Vagina (tissue), 2 donors: Measurements from ENCODE around the gene ZMYND8. TPM values are rescaled to one million over a fixed set of nuclear protein-coding genes. Genes with fewer than 3 reads are reported as not detected.
A peak's percentile ranks its signal among the peaks of the same experiment; 100 is the strongest.

ENCODE experiments used
- DNase-seq, 2 donors: peaks; one replicate each; pipeline ENCODE4 v3.0.0-alpha.2; 2017; ENCODE audit errors: extremely low spot score in 2 of 2
- H3K27ac ChIP-seq: fragments of 200-600 bp; sonication (generic); one replicate; pipeline ENCODE4 v1.5.1; 2019
- H3K27me3 ChIP-seq: fragments of 200-600 bp; sonication (generic); one replicate; pipeline ENCODE4 v1.5.1; 2019
- H3K36me3 ChIP-seq, 2 donors: fragments of 200-600 bp; sonication (generic); one replicate each; pipeline ENCODE4 v1.5.1; 2017 to 2019
- H3K4me1 ChIP-seq: fragments of 200-600 bp; sonication (generic); one replicate; pipeline ENCODE4 v1.5.1; 2019
- H3K4me3 ChIP-seq, 2 donors: fragments of 200-600 bp; sonication (generic); 1 replicate in 1 of 2; 2 replicates in 1 of 2; pipeline ENCODE4 v1.5.1; 2016 to 2019
- H3K9me3 ChIP-seq: fragments of 200-600 bp; sonication (generic); one replicate; pipeline ENCODE4 v1.5.1; 2019
- POLR2A ChIP-seq, 2 donors: fragments of 450-650 bp; IDR thresholded peaks; one replicate each; pipeline ENCODE4 v1.6.1; 2017; ENCODE audit warnings: antibody characterized with exemption in 2 of 2, mild to moderate bottlenecking in 2 of 2, moderate library complexity in 2 of 2
- POLR2AphosphoS5 ChIP-seq, 2 donors: sonication (generic); formaldehyde crosslinking; IDR thresholded peaks; one replicate each; pipeline ENCODE4 v1.9.0; 2017; ENCODE audit warnings: antibody characterized with exemption in 2 of 2, mild to moderate bottlenecking in 2 of 2, low read depth in 1 of 2; ENCODE audit not compliant: insufficient read depth in 1 of 2
- intact Hi-C: fragments of 100-400 bp; cut with DNase I; formaldehyde crosslinking; loops from one replicate; pipeline ENCODE4 v1.15.1; 2023
- total RNA-seq: library from RNA; depleted of rRNA; stranded (reverse); fragments of >200 nt; gene quantifications from one replicate; pipeline ENCODE4 v1.2.3, GENCODE V29; 2016
- TF ChIP-seq, protein P1 (sequence below), 3 experiments: fragments of 450-650 bp in 2 of 3; fragments of 200-600 bp in 1 of 3; sonication (generic) in 1 of 3; IDR thresholded peaks; one replicate each; pipeline ENCODE4 v1.5.1; 2017 to 2019; ENCODE audit warnings: antibody characterized with exemption in 3 of 3, mild to moderate bottlenecking in 2 of 3, moderate library complexity in 2 of 3

The ZMYND8 gene
- total RNA-seq, 1 donor from 2014 or later = 91.1 TPM

DNA sequence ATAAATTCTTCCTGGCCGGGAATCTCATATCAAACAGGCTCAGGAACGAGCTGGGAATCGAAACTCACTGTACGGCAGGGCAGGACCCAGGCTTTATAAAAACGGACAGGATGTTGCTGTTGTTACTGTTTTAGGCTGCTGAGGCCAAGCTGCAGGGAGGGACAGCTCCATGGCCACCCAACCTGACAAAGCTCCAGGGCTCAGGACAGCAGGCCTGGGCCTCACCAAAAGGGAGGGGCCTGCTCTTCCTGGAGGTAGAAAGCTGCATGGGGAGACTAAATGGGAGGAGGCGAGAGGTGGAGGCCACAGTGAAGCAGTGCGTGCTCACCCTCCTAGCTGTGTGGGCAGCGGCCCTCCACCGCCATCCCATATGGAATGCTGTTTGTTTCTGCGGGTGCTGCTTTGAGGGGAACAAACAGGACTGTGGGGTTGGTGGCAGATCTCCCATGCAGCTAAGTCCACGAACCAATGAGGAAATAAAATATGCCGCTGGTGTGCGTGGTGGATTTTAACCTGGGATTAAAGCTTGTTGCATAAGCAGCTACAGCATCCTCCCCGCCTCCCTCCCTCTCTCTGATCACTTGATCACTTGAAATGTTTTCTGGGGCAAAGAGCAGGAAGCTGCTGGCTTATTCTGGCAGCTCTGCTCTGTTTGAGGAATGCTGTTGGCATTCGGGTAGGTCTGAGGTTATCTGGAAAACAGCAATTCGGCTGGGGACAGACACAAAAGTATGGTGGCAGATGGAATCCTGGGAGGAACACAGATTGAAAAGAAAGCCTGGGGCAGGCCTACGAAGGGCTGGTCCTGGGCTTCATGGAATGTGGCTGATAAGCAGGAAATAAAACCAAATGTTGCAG lies 2.4 kb upstream of the ZMYND8 start:
- H3K27me3 ChIP-seq = no peaks in the 10 kb centered on the region
- no peaks in the 10 kb centered on the region for H3K9me3 ChIP-seq
- no peaks in the 10 kb centered on the region for H3K36me3 ChIP-seq
- DNase-seq = peak in 1 of 2 donors; percentile 97
- intact Hi-C loops = no loop called here
- TF ChIP-seq, protein P1, sequence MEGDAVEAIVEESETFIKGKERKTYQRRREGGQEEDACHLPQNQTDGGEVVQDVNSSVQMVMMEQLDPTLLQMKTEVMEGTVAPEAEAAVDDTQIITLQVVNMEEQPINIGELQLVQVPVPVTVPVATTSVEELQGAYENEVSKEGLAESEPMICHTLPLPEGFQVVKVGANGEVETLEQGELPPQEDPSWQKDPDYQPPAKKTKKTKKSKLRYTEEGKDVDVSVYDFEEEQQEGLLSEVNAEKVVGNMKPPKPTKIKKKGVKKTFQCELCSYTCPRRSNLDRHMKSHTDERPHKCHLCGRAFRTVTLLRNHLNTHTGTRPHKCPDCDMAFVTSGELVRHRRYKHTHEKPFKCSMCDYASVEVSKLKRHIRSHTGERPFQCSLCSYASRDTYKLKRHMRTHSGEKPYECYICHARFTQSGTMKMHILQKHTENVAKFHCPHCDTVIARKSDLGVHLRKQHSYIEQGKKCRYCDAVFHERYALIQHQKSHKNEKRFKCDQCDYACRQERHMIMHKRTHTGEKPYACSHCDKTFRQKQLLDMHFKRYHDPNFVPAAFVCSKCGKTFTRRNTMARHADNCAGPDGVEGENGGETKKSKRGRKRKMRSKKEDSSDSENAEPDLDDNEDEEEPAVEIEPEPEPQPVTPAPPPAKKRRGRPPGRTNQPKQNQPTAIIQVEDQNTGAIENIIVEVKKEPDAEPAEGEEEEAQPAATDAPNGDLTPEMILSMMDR (IDR thresholded peaks at IDR 0.05) = no peak
- TF ChIP-seq POLR2AphosphoS5 (IDR thresholded peaks at IDR 0.05; ENCODE audit: insufficient read depth in 1 of 2, low read depth in 1 of 2) (peak; percentile 89 to 99), POLR2A (IDR thresholded peaks at IDR 0.05) (peak in 1 of 2 donors; percentile 60)
- H3K4me1 ChIP-seq = peaks cover 81% of the 10 kb centered on the region
- H3K27ac ChIP-seq = peak overlapping the region; percentile 99
- H3K4me3 ChIP-seq = peak overlapping the region; percentile 3 to 10

- DNase-seq = no peak
- Histone ChIP-seq H3K27ac (peak overlapping the region; percentile 99), H3K36me3 (no peaks in the 10 kb centered on the region), H3K27me3 (no peaks in the 10 kb centered on the region), H3K4me1 (peaks cover 88% of the 10 kb centered on the region), H3K4me3 (peak overlapping the region; percentile 3 to 14), H3K9me3 (no peaks in the 10 kb centered on the region)
- TF ChIP-seq, protein P1 (IDR thresholded peaks at IDR 0.05) = no peak
- intact Hi-C loops = no loop called here
Measured at GRCh38 chr20:47358039-47358671, 1.7 kb upstream of the ZMYND8 start.

- H3K27ac ChIP-seq = peak overlapping the region; percentile 99
- no peaks in the 10 kb centered on the region for H3K9me3 ChIP-seq
- TF ChIP-seq POLR2AphosphoS5 (IDR thresholded peaks at IDR 0.05; ENCODE audit: insufficient read depth in 1 of 2, low read depth in 1 of 2) = peak; percentile 78 to 87
- peak in 1 of 2 donors; percentile 62 for TF ChIP-seq POLR2A (IDR thresholded peaks at IDR 0.05)
- TF ChIP-seq, protein P1 (IDR thresholded peaks at IDR 0.05) = no peak
- intact Hi-C loops = no loop called here
- DNase-seq = peak in 1 of 2 donors; percentile 96
- no peaks in the 10 kb centered on the region for H3K36me3 ChIP-seq
- H3K4me1 ChIP-seq = peaks cover 95% of the 10 kb centered on the region
- peak overlapping the region; percentile 9 to 14 for H3K4me3 ChIP-seq
- H3K27me3 ChIP-seq = no peaks in the 10 kb centered on the region
Measured at GRCh38 chr20:47357296-47358038, 968 bp upstream of the ZMYND8 start.

DNA sequence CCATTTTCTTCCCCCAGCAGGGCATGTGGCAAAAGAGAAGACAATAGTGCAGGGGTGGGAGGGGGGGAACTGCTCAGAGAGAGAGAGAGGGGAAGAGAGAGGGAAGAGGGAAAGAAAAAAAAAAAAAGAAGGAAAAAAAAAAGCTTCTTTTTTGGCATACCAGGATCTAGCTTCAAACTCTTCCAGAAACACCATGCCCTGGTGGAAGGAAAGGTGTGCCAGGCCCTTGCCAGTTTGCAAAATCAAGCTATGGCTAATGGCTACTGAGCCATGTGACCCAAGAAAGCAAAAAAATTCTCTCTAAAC lies 326 bp downstream of the ZMYND8 start:
- H3K27me3 ChIP-seq = no peaks in the 10 kb centered on the region
- H3K4me3 ChIP-seq = peak overlapping the region in 1 of 2 donors; percentile 23
- intact Hi-C loops = loop anchor here (1.0 kb wide), 1 partner anchor 8 kb away; no protein-coding TSS in a partner anchor
- TF ChIP-seq POLR2A (IDR thresholded peaks at IDR 0.05) = no peak
- TF ChIP-seq, protein P1 (IDR thresholded peaks at IDR 0.05) = no peak
- no peak for TF ChIP-seq POLR2AphosphoS5 (IDR thresholded peaks at IDR 0.05; ENCODE audit: insufficient read depth in 1 of 2, low read depth in 1 of 2)
- no peaks in the 10 kb centered on the region for H3K9me3 ChIP-seq
- no peaks in the 10 kb centered on the region for H3K36me3 ChIP-seq
- DNase-seq = no peak
- peaks cover 100% of the 10 kb centered on the region for H3K4me1 ChIP-seq
- peak overlapping the region; percentile 99 for H3K27ac ChIP-seq
